HG03558 (cell line): Measurements from ENCODE around the gene CABYR.
"Not testable (repeated sequence)": the region's sequence is repeated elsewhere in the genome, so short reads cannot be mapped to it uniquely, and the experiment has no call there.

ENCODE experiments used
- ATAC-seq: cut with Tn5 transposase; IDR thresholded peaks from one replicate; pipeline ENCODE4 v1.9.1; 2021; ENCODE audit warnings: moderate number of reproducible peaks; ENCODE audit not compliant: unreplicated experiment; ENCODE audit errors: extremely low read depth

The CABYR gene

GRCh38 chr18:24127735-24128134 lies 11.1 kb upstream of the CABYR start:
- no peak for ATAC-seq

- no peak for ATAC-seq
Measured at GRCh38 chr18:24128700-24129099, 10.2 kb upstream of the CABYR start.

- ATAC-seq: no peak
Measured at GRCh38 chr18:24130494-24130893, 8.4 kb upstream of the CABYR start.

GRCh38 chr18:24136967-24137373 lies 1.9 kb upstream of the CABYR start:
- no peak for ATAC-seq

GRCh38 chr18:24138409-24138788 lies 463 bp upstream of the CABYR start:
- ATAC-seq: no peak

GRCh38 chr18:24140697-24141096 lies 1.8 kb downstream of the CABYR start:
- no peak for ATAC-seq

- no peak for ATAC-seq
Measured at GRCh38 chr18:24142376-24142775, 3.5 kb downstream of the CABYR start.

GRCh38 chr18:24149591-24149990 lies 10.7 kb downstream of the CABYR start:
- not testable (repeated sequence) for ATAC-seq

- ATAC-seq: no peak
Measured at GRCh38 chr18:24153397-24153796, 14.5 kb downstream of the CABYR start.

- ATAC-seq: no peak
Measured at GRCh38 chr18:24157855-24158254, 19.0 kb downstream of the CABYR start.

- no peak for ATAC-seq
Measured at GRCh38 chr18:24160086-24160485, 21.2 kb downstream of the CABYR start.

GRCh38 chr18:24161304-24161703 lies 22.4 kb downstream of the CABYR start:
- no peak for ATAC-seq

- no peak for ATAC-seq
Measured at GRCh38 chr18:24168496-24168895, 29.6 kb downstream of the CABYR start.

- no peak for ATAC-seq
Measured at GRCh38 chr18:24170360-24170759, 31.5 kb downstream of the CABYR start.

GRCh38 chr18:24173997-24174396 lies 35.1 kb downstream of the CABYR start:
- ATAC-seq: no peak

GRCh38 chr18:24176727-24177416 lies 38.0 kb downstream of the CABYR start:
- no peak for ATAC-seq

- ATAC-seq: no peak
Measured at GRCh38 chr18:24177499-24178133, 38.8 kb downstream of the CABYR start.

GRCh38 chr18:24180048-24180447 lies 41.2 kb downstream of the CABYR start:
- no peak for ATAC-seq

GRCh38 chr18:24181806-24182205 lies 42.9 kb downstream of the CABYR start:
- ATAC-seq: no peak

GRCh38 chr18:24185805-24186204 lies 46.9 kb downstream of the CABYR start:
- no peak for ATAC-seq

GRCh38 chr18:24187049-24187448 lies 48.2 kb downstream of the CABYR start:
- ATAC-seq: no peak

- ATAC-seq: no peak
Measured at GRCh38 chr18:24187689-24188088, 48.8 kb downstream of the CABYR start.
